Colon (tissue), 2 donors: ENCODE results near the gene GAS2L2.

Source experiments
- FAIRE-seq: peaks from 2 replicates; lab custom pipeline; 2012; peaks lifted over from hg19 to GRCh38; lab: Jason Lieb, UNC
- donor health status: control.
- donor health status: control.

The GAS2L2 gene

DNA sequence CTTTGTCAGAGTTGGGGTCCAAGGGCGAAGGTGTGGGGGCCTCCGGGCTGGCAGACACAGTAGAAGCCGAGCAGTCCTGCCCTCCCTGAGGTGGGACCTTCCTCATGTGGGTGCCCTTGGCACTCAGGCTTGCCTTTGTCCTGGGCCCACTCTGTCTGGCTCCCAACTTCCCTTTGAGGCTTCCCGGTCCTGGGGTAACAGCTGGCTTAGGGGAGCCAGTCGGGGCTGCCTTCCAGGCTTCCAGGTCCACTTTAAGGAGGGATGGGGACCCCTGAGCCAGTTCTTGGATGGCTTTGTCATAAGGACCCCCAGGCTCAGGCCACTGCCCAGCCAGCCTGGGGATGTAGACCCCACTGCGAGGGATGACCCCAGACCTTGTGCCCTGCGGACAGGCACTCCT, 7.8 kb downstream of the GAS2L2 start:
- no peak for FAIRE-seq

DNA sequence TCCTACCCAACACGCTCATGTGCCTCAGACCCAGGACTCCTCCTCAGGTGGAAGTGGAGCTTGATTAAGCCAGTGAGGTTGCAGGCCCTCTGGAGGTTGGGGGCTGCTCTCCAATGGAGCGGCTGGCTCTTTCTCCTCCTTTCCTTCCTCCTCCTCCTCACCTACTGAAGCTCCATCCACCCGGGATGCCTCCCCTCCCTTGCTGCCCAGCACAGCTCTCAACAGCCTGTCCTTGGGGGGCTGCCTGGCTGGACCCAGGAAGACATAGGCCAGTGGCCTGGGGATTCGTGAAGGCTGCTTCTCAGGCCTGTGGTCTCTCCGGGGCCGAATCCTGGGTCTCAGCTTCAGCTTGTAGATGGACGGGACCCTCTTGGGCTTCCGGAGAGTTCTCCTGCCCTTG, 8.2 kb downstream of the GAS2L2 start:
- FAIRE-seq, result no peak

GRCh38 chr17:35743626-35744328, 9.3 kb downstream of the GAS2L2 start:
- no peak for FAIRE-seq

GRCh38 chr17:35742896-35743477, 10.1 kb downstream of the GAS2L2 start:
- no peak for FAIRE-seq

GRCh38 chr17:35742496-35742895, 10.5 kb downstream of the GAS2L2 start:
- FAIRE-seq, result no peak

DNA sequence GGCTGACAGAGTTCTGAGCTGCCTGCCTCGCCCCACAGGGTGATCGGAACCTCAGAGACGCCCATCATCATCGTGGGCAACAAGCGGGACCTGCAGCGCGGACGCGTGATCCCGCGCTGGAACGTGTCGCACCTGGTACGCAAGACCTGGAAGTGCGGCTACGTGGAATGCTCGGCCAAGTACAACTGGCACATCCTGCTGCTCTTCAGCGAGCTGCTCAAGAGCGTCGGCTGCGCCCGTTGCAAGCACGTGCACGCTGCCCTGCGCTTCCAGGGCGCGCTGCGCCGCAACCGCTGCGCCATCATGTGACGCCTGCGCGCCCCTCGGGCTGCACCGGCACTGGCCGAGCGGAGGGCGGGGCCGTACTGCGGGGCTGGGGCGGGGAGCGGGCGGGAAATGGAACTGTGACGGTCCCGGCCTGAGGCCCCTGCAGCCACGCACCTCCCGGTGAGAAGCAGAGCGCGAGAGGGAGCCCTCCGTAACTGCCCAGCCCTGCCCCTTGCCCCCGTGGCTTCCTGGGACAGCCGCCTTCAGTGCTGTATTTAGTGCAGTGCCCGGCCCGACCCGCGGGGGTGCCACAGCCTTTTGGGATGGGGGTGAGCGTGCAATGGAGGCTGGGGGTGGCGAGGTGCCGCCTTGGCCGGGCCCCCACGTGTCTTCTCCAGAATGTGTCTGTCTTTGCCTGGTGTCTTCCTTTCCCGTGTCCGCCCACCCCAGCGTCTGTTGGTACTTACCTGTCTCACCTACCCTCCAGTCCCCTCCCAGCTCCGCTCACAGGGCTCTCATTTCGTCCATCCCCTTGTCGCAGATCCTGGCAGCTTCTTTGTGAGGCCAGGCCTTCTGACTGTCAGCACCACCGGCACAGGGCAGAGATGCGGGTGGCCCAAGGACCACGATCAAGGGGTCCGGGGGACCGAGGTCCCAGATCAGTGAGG, 11.8 kb downstream of the GAS2L2 start:
- no peak for FAIRE-seq

DNA sequence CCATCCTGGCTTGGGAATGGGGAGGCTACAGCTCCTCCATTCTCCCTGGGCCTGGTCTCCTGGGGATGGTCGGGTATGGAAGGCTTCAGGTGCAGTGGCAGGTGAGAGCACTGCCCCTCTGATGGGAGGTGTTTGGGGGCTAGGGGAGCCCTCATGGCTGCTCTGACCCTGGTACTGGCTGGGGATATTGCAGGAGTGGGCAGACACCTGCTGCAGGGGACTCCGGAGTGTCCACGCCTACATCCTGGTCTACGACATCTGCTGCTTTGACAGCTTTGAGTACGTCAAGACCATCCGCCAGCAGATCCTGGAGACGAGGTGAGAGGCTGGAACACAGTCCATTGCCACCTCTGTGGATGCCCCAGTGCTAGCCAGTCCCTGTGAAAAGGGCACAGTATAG, 12.8 kb downstream of the GAS2L2 start:
- no peak for FAIRE-seq

- no peak for FAIRE-seq
Measured at GRCh38 chr17:35738519-35739133, 14.4 kb downstream of the GAS2L2 start.

GRCh38 chr17:35736236-35736635, 16.8 kb downstream of the GAS2L2 start:
- FAIRE-seq, result no peak

DNA sequence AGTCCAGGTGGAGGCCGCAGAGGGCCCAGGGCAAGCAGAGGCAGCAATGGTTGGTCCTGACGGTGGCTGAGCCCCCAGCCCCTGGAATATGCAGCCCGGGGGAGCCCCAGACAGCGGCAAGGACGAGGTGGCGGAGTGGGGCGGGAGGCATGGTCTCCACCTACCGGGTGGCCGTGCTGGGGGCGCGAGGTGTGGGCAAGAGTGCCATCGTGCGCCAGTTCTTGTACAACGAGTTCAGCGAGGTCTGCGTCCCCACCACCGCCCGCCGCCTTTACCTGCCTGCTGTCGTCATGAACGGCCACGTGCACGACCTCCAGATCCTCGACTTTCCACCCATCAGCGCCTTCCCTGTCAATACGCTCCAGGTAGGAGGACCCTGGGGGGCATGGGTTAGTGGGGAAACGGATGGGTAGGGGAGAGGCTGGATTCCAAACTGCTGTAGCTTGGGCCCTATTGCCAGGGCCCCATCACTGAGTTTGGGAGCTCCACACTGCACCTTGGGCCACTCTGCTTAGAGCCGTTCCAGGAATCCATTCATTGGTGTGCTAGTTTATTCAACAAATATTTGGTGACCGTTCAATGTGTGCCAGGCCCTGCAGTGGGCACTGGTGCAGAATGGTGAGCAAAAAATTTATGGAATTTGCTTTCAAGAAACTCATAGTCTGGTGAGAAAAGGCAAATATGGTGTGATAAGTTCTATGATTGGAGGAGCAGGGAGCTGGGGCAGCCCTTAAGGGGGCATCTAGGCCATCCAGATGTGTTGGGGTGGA, 17.8 kb downstream of the GAS2L2 start:
- no peak for FAIRE-seq

DNA sequence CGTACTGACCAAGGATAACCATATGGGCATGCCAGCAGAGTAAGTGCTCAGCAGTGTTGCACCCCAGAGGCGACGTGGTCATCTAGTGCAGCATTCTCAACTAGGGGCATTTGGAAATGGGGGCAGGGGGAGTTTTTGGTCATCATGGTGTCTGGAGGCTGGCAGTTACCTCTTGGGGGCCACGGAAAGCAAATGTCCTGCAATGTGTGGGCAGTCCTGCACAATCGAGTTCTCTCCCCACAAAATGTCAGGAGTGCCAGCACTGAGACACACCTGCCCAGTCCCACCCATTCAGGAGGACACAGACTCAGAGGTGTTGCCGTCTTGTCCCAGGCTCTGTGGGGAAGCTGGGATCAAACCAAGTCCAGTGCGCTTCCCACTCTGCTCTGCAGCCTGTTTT, 18.6 kb downstream of the GAS2L2 start:
- no peak for FAIRE-seq

GRCh38 chr17:35733366-35733765, 19.7 kb downstream of the GAS2L2 start:
- no peak for FAIRE-seq

GRCh38 chr17:35732806-35733136, 20.3 kb downstream of the GAS2L2 start:
- no peak for FAIRE-seq

- no peak for FAIRE-seq
Measured at GRCh38 chr17:35731917-35732805, 20.9 kb downstream of the GAS2L2 start.

- no peak for FAIRE-seq
Measured at GRCh38 chr17:35731239-35731916, 21.7 kb downstream of the GAS2L2 start, which contains the start of gene RASL10B. Gene RASL10B (plus strand): TSS chr17:35731639. CDS start chr17:35735185, 3,546 bp downstream.

GRCh38 chr17:35730400-35731005, 22.5 kb downstream of the GAS2L2 start:
- no peak for FAIRE-seq

DNA sequence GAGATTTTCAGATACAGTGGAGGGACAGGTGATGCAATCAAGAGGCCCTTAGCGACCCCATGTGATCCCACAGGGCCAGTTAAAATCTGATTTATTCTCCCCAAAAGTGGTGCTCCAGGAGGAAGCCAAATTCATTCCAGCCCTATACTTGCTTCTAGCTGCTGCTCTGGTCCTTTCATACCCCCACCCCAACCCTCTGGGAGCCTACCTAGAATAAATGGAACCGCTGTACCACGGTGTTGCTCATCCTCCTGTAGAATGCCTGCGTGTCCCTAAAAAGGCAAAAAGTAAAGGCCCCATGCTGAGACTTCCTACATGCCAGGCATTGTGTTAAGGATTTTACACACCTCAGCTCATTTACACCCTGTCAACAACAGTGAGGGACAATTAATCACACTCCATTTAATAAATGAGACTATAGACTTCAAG, 23.6 kb downstream of the GAS2L2 start:
- no peak for FAIRE-seq

DNA sequence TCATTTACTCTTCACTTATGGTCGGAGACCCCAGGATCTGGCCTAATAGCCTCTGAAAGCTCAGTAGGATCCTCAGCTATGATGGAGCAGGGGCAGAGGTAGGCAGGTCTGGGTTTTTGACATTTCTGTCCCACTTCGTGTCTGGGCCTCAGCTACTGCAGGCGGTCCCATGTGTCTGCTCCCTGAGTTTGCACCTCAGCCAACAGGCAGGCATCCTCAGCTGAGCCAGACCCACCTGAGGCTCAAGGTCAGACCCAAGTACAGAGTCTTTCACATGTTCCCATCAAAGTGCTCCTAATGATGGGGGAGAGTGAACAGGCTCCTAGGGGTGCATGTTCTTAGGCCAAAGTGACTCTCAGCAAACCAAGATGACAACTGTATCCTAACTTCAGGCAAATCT, 24.5 kb downstream of the GAS2L2 start:
- no peak for FAIRE-seq

- FAIRE-seq, result no peak
Measured at GRCh38 chr17:35727635-35728034, 25.4 kb downstream of the GAS2L2 start.
